ENCODE results near the gene DGKB. TPM values are rescaled to one million over a fixed set of nuclear protein-coding genes. Genes with fewer than 3 reads are reported as not detected.

DGKB gene
- total and polyA plus RNA-seq, 8 donors = 0.20 to 260 (median 3.2) TPM; not detected in 4

DNA sequence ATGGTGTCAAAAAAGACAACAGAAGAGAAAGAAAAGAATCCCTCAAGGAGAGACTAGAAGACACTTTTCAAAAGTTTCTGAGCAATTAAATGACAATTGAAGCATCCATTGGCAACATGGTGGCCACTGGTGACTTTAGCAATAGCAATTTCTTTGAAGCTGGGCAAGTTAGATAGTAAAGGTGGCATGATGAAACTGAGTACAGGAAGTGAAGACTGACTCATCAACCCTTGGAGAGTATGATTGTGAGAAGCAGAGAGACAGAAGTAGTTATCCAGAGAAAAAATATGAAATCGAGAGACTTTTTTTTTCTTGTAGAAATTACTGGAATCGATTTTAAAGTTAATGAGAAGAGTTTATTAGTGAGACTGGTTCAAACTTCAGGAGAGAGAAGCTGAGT, 52.5 kb downstream of the DGKB start:
- Histone ChIP-seq H3K9me3 (no peaks in the 10 kb centered on the region), H3K4me3 (no peak overlapping the region), H3K27me3 (no peaks in the 10 kb centered on the region), H3K4me1 (peaks cover 0 to 5% (median 0%) of the 10 kb centered on the region in 4 donors), H3K36me3 (no peaks in the 10 kb centered on the region), H3K27ac (no peak overlapping the region)
- WGBS, 5 donors = 61 to 86% (median 80%) methylated on average over 2 of the region's 2 CpGs
- TF ChIP-seq EP300 (IDR thresholded peaks at IDR 0.05) = no peak
- no peak for TF ChIP-seq POLR2AphosphoS5 (IDR thresholded peaks at IDR 0.05)
- TF ChIP-seq POLR2A (IDR thresholded peaks at IDR 0.05) = no peak
- TF ChIP-seq, protein P1, sequence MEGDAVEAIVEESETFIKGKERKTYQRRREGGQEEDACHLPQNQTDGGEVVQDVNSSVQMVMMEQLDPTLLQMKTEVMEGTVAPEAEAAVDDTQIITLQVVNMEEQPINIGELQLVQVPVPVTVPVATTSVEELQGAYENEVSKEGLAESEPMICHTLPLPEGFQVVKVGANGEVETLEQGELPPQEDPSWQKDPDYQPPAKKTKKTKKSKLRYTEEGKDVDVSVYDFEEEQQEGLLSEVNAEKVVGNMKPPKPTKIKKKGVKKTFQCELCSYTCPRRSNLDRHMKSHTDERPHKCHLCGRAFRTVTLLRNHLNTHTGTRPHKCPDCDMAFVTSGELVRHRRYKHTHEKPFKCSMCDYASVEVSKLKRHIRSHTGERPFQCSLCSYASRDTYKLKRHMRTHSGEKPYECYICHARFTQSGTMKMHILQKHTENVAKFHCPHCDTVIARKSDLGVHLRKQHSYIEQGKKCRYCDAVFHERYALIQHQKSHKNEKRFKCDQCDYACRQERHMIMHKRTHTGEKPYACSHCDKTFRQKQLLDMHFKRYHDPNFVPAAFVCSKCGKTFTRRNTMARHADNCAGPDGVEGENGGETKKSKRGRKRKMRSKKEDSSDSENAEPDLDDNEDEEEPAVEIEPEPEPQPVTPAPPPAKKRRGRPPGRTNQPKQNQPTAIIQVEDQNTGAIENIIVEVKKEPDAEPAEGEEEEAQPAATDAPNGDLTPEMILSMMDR (IDR thresholded peaks at IDR 0.05) = no peak
- intact Hi-C loops (cut with DNase I; ENCODE audit: low total_unique reads) = no loop called here
- no peak for DNase-seq

DNA sequence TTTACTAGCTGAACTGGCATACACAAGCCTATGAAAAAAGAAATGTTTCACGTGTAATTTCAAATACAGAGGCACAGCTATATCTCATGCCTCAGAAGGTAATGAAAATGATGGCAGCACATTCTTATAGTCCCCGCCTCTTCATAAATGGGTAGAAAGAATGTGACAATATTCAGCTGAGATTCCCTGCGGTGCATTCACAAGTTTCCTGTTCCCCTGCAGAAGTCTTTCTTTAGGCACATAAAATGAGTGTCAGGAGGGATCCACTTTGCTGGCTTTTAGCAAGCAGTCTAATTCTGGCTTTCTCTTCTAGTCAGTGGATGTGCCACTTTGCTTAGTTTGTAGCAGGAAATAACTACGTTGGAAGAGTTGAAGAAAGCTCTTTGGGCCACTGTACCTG, 56.1 kb downstream of the DGKB start:
- no peak for TF ChIP-seq POLR2A (IDR thresholded peaks at IDR 0.05)
- no peak for TF ChIP-seq POLR2AphosphoS5 (IDR thresholded peaks at IDR 0.05)
- TF ChIP-seq, protein P1 (IDR thresholded peaks at IDR 0.05) = no peak
- TF ChIP-seq EP300 (IDR thresholded peaks at IDR 0.05) = no peak
- Histone ChIP-seq H3K4me1 (no peaks in the 10 kb centered on the region), H3K27ac (no peak overlapping the region), H3K27me3 (no peaks in the 10 kb centered on the region), H3K9me3 (no peaks in the 10 kb centered on the region), H3K36me3 (no peaks in the 10 kb centered on the region), H3K4me3 (no peak overlapping the region)
- intact Hi-C loops (cut with DNase I; ENCODE audit: low total_unique reads) = no loop called here
- 75 to 88% (median 79%) methylated on average over 4 of the region's 4 CpGs for WGBS, 5 donors
- no peak for DNase-seq

DNA sequence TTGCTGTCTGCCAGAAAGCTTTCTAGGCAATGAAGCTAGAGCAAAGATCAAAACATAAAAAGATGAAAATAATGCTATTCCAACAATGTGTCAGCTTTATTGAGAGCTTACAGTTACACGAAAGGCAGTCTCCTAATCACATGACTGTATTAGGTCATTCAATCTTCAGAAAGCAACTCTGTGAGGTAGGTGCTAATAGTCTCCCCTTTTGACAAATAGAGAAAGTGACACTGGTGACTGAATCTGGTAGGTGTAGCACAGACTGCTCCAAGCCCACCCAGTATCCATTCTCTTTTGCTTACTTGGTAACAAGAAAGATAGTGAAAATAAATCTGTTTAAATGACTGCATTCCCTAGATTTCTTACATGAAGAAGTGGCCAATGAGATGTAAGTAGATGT, 58.8 kb downstream of the DGKB start:
- H3K36me3 ChIP-seq = no peaks in the 10 kb centered on the region
- DNase-seq = no peak
- no peak overlapping the region for H3K4me3 ChIP-seq
- no peaks in the 10 kb centered on the region for H3K9me3 ChIP-seq
- no peak overlapping the region for H3K27ac ChIP-seq
- no peaks in the 10 kb centered on the region for H3K4me1 ChIP-seq
- H3K27me3 ChIP-seq = no peaks in the 10 kb centered on the region
- 68 to 100% (median 90%) methylated on average over 1 of the region's 1 CpG for WGBS, 5 donors
- TF ChIP-seq POLR2AphosphoS5 (IDR thresholded peaks at IDR 0.05) (no peak), POLR2A (IDR thresholded peaks at IDR 0.05) (no peak), EP300 (IDR thresholded peaks at IDR 0.05) (no peak)
- TF ChIP-seq, protein P1 (IDR thresholded peaks at IDR 0.05) = no peak
- intact Hi-C loops (cut with DNase I; ENCODE audit: low total_unique reads) = no loop called here

DNA sequence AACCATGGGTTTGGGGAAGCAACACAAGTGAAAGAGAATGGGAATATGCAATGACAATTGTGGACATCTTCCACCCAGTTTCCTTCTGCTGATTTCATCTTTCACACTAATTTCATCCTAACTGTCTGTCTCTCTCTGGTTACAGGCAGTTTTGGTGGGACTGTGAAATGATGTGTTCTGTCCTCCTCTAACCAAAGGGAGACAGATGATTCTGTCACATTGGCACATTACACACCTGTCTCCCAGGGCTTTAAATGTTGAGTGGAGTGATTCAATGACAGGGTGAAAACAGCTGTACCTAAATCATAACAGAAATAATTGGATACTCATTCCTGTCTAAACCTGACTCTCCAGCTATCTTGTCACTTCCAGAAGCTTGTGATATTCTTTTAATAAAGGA, 60.0 kb downstream of the DGKB start:
- Histone ChIP-seq H3K27ac (no peak overlapping the region), H3K9me3 (no peaks in the 10 kb centered on the region), H3K36me3 (no peaks in the 10 kb centered on the region), H3K4me3 (no peak overlapping the region), H3K4me1 (no peaks in the 10 kb centered on the region), H3K27me3 (no peaks in the 10 kb centered on the region)
- intact Hi-C loops (cut with DNase I; ENCODE audit: low total_unique reads) = no loop called here
- TF ChIP-seq POLR2A (IDR thresholded peaks at IDR 0.05) (no peak), POLR2AphosphoS5 (IDR thresholded peaks at IDR 0.05) (no peak), EP300 (IDR thresholded peaks at IDR 0.05) (no peak)
- TF ChIP-seq, protein P1 (IDR thresholded peaks at IDR 0.05) = no peak
- DNase-seq = no peak

Data from stomach (tissue), 9 donors.